Esophagus muscularis mucosa (tissue), 4 donors: ENCODE data around the gene SNX13.

ENCODE experiments used
- EP300 ChIP-seq: sonication (generic); formaldehyde crosslinking; IDR thresholded peaks from one replicate; pipeline ENCODE4 v1.6.1; 2017; ENCODE audit warnings: antibody characterized with exemption
- POLR2A ChIP-seq: fragments of 450-650 bp; IDR thresholded peaks from one replicate; pipeline ENCODE4 v1.6.1; 2017; ENCODE audit warnings: antibody characterized with exemption, moderate library complexity, mild to moderate bottlenecking, low read depth
- POLR2AphosphoS5 ChIP-seq, 2 donors: sonication (generic); formaldehyde crosslinking; IDR thresholded peaks; one replicate each; pipeline ENCODE4 v1.6.1; 2017; ENCODE audit warnings: antibody characterized with exemption in 2 of 2
- TF ChIP-seq, protein P1 (sequence below), 3 experiments: fragments of 200-600 bp in 2 of 3; fragments of 450-650 bp in 1 of 3; sonication (generic) in 2 of 3; IDR thresholded peaks; one replicate each; pipeline ENCODE4 v1.5.1; 2017 to 2019; ENCODE audit warnings: antibody characterized with exemption in 3 of 3, mild to moderate bottlenecking in 2 of 3, moderate library complexity in 1 of 3

GRCh38 chr7:17984288-17984687 is 44.0 kb upstream of the SNX13 start:
- TF ChIP-seq, protein P1, sequence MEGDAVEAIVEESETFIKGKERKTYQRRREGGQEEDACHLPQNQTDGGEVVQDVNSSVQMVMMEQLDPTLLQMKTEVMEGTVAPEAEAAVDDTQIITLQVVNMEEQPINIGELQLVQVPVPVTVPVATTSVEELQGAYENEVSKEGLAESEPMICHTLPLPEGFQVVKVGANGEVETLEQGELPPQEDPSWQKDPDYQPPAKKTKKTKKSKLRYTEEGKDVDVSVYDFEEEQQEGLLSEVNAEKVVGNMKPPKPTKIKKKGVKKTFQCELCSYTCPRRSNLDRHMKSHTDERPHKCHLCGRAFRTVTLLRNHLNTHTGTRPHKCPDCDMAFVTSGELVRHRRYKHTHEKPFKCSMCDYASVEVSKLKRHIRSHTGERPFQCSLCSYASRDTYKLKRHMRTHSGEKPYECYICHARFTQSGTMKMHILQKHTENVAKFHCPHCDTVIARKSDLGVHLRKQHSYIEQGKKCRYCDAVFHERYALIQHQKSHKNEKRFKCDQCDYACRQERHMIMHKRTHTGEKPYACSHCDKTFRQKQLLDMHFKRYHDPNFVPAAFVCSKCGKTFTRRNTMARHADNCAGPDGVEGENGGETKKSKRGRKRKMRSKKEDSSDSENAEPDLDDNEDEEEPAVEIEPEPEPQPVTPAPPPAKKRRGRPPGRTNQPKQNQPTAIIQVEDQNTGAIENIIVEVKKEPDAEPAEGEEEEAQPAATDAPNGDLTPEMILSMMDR (IDR thresholded peaks at IDR 0.05) = no peak
- TF ChIP-seq EP300 = no peak
- TF ChIP-seq POLR2AphosphoS5 (IDR thresholded peaks at IDR 0.05) = no peak
- no peak for TF ChIP-seq POLR2A
